HK-2 (cell line): Measurements from ENCODE around the gene M6PR.

Experiments
- DNase-seq: peaks from one replicate; pipeline ENCODE4 v3.0.0-alpha.2; 2018; ENCODE audit not compliant: unreplicated experiment

M6PR gene

DNA sequence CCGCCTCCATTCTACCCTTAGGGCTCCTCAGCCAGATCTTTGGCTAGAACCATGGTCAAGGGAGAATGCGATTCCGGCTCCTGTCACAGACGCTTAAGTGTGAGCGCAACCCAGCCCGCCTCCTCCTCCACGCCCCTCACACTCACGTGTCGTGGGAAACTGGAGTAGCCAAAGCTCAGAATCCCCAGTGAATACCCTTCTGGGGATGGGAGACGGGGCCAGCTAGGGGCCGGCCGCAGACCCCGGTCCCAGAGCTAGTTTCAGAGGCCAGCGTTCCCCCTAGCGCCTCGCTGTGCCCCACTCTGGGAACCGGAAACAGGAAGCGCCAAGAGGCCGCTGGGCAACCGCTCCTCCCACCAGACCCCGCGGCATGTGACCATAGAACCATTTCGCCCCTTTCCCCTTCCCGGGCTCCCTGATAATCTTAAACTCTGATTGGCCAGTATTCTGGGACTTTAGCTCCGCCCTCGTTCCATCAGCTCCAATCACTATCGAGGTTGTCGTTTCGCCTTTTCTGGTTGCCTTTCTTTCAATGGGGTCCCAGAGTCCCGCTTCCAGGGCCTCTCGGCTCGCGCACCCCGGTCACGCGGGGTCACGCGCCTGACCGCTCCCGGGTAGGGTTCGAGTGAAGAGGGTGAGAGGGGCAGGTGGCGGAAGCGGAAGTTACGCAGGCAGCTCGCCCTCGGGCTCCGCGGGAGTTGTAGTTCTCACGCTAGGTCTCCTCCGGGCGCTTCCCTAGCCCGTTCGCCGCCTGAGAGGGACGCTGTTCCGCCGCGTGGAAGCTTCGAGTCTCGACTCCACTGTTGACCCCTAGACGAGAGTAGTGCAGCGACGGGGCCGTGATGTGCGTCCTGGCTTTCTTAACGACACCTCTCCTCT is at the start of gene M6PR:
Gene M6PR, minus strand, starts transcription at position 304 of the 879 bp plus-strand sequence. CDS start 3,241 bp downstream, outside the sequence.
- peak; percentile 94 for DNase-seq

GRCh38 chr12:8996682-8997405 is 47.4 kb upstream of the M6PR start:
- no peak for DNase-seq

- no peak for DNase-seq
These were observed 45.8 kb upstream of the M6PR start for GRCh38 chr12:8995021-8995775.

- no peak for DNase-seq
These were observed 44.4 kb upstream of the M6PR start for GRCh38 chr12:8993827-8994226.

DNA sequence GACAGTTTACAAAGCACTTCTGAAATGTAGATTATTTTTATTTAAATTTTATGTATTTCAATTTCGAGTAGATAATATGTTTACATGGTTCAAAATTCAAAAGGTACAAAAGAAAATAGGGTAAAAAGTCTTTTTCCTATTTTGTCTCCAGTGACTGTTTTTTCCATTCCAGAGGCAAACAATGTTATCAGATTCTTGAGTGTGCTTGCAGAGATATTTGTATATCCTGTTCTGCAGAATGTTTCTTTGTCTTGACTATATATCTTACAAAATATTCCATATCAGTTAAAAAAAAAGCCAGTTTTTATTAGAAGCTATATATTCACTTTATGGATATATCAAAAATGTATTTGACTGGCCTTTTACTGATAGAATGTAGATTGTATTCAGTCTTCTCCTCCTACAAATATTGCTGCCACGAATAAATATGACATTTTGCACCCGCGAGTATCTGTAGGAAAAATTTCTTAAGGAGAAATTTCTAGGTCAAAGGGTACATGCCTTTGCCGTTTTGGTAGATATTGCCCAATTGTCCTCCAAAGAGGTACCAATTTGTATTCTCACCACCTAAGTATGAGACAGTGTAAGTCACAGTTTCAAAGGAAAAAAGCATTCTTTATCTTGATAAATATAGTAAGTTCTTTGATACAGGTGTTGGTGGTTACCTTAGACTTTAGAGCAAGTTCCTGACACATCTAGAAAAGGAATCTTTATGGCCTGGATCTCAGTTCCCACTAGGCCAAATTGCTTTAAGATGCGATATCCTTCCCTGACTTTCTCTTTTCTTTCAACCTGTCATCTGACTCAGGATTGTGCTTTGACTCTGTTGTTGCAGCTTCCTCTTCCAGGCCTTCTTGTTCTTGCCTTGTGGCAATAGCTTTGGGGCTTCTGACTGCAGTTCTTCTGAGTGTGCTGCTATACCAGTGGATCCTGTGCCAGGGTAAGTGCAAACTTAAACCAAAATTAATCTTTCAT is 42.2 kb upstream of the M6PR start:
- no peak for DNase-seq

DNA sequence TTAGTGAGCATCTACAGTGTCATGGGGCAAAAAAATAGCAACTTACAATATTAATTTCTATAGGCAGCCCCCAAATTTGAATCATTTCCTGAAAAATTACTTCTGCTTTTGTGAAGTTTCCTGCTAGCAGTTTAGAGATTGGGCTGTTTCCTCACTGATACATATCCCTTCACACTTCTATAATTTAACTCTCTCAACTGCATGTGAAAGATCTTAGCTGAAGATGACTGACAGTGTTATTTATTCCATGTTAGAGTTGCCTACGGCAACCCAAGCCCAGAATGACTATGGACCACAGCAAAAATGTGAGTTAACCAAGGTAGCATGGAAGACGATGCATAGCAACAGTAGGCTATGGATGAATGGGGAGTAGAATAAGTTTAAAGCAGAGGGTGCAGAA is 40.0 kb upstream of the M6PR start, which contains the start of gene KLRG1:
Gene KLRG1, plus strand, starts transcription at position 134 of the 400 bp plus-strand sequence. Its CDS starts 90 bp downstream, at position 224.
- DNase-seq: no peak

DNA sequence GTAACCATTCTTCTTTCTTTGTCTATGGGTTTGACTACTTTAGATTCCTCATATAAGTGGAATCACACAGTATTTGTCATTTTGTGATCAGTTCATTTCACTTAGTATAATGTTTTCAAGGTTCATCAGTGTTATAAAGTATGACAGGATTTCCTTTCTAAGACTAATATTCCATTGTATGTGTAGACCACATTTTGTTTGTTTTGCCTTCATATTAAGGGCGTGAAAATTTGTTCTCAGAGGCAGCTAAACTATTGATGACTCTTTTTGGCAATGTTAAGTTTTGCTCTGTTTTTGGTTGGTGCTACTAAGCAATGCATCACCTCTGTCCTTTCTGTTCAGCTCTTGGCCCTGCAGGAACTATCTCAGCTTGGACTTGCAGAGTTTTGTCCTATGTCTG is 38.2 kb upstream of the M6PR start:
- no peak for DNase-seq

DNA sequence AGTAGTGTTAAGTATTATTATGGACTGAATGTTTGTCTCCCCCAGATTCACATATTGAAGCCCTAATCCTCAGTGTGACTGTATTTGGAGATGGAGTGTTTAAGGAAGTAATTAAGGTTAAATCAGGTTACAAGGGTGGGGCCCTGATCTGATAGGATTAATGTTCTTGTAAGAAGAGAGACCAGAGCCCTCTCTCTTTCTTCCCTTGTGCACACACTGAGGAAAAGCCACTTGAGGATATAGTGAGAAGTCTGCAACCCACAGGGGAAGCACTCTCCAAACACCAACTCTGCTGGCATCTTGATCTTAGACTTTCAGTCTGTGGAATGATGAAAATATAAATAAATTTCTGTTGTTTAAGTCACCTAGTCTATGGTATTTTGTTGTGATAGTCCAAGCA is 37.7 kb upstream of the M6PR start:
- DNase-seq: no peak

- no peak for DNase-seq
These were observed 35.8 kb upstream of the M6PR start for GRCh38 chr12:8985213-8985754.

GRCh38 chr12:8980137-8980536 is 30.7 kb upstream of the M6PR start:
- no peak for DNase-seq

DNA sequence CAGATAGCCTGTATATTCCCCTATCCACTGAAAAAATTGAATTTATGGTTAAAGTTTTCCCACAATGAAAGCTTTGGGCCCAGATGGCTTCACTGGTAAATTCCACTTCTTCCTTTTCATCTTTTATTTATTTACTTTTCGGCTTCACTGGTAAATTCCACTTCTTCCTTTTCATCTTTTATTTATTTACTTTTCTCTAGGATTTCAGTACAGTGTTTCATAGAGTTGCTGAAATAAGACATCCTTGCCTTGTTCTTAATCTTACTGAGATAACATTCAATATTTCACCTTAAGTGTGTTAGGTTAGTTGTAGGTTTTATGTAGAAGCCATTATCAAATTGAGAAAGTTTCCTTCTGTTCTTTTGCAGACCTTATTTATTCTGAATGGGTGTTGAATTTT is 21.0 kb upstream of the M6PR start:
- DNase-seq: no peak

- DNase-seq: no peak
These were observed 20.5 kb upstream of the M6PR start for GRCh38 chr12:8969861-8970411.

GRCh38 chr12:8968761-8969160 is 19.3 kb upstream of the M6PR start:
- DNase-seq: no peak

DNA sequence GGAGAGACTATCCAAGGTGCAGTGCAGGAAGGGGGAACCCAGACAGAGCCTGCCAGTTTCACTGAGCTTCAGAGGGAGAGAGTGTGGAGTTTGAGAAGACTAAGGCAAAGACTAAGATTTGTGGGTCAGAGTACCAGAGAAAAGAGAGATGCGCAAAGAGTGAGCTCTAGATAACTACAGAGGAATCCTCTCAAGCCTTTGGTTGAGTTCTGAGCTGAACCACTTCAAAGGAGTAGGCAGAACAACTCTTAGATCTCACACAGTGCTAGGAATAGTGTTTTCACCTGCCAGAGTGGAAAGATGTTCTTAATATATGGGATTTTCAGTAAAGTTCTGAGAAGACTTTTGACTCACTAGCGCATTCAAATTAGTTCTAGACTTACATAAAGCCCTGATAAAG is 10.7 kb upstream of the M6PR start:
- DNase-seq: no peak

GRCh38 chr12:8958066-8958465 is 8.6 kb upstream of the M6PR start:
- DNase-seq: no peak

DNA sequence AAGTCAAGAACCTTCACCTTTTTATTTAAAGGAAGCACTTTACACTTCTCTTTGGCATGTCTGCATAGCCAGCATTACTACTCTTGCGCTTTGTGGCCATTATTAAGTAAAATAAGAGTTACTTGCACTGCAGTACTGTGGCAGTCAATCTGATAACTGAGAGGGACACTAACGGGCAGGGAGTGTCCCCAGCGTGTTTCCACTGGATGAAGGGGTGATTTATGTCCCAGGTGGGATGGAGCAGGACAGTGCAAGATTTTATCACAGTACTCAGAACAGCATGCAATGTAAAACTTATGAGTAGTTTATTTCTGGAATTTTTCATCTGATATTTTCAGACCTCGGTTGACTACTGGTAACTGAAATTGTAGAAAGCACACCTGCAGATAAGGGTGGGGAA is 8.1 kb upstream of the M6PR start:
- DNase-seq: no peak

DNA sequence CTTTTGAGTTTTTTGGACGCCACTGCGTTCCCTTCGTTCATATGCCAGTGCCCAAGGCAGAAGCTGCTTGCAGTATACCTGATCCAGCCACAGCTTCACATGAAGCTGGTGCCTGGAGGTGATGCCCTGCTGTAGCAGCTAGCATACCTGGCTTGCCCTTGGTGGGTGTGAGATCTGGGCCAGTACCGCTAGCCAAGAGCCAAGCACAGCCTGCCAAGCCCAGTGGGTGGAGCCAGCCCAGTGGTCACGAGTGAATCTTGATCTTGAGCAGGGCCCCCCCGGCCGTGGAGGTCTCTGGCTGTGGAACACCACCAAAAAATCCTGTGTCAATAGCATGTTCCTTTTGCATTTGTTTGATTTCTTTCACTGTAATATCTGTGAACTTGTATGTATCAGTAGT is 7.3 kb upstream of the M6PR start:
- no peak for DNase-seq

DNA sequence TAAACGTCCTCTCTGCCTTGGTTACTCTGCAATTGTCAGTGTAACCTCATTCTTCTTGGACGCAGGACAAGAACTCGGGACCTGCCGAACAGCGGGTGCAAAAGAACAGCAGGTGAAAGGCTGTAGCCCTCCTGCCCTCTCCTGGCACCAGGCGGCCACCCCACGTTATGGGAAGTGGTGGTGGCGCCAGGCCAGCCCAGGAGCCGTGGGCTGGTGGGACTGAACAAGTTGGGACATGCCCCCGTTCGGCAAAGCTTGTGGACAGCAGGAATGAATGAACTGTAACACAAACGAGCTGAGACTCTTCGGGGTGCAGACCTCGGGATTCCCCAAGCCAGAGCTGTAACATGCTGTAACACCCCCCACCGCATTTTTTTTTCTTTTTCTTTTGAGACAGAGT is 6.6 kb upstream of the M6PR start:
- no peak for DNase-seq

GRCh38 chr12:8953773-8954402 is 4.4 kb upstream of the M6PR start:
- no peak for DNase-seq

GRCh38 chr12:8951744-8952143 is 2.3 kb upstream of the M6PR start:
- no peak for DNase-seq
